B cell (primary cell): ENCODE results near the gene SORL1. TPM values are rescaled to one million over a fixed set of nuclear protein-coding genes. Genes with fewer than 3 reads are reported as not detected.

ENCODE experiments used
- ATAC-seq: fragments of 200-7000 bp; cut with Tn5 transposase; one replicate; pipeline ENCODE4 v1.10.0; 2021; ENCODE audit warnings: low read depth, mild to moderate bottlenecking, moderate number of reproducible peaks, moderate library complexity
- CTCF ChIA-PET: fragments of 350-600 bp; sonication (Branson Sonifier 250); formaldehyde crosslinking; loops from one replicate; lab custom pipeline; 2021; ENCODE audit warnings: antibody characterized with exemption, inconsistent platforms; lab: Charles Lee
- POLR2A ChIA-PET: fragments of 350-600 bp; sonication (Branson Sonifier 250); formaldehyde crosslinking; loops from one replicate; lab custom pipeline; 2021; ENCODE audit warnings: antibody characterized with exemption; lab: Charles Lee
- DNase-seq: peaks from one replicate; pipeline ENCODE4 v3.0.0; 2013
- H2AFZ ChIP-seq: 2 replicates; pipeline ENCODE4 v1.6.1; 2012; ENCODE audit warnings: mild to moderate bottlenecking, low read depth, low read length; ENCODE audit not compliant: insufficient read depth, poor library complexity, severe bottlenecking
- H3K27ac ChIP-seq, 2 donors: 1 replicate in 1 of 2; 2 replicates in 1 of 2; pipeline ENCODE4 v1.5.1; 2012 to 2013; ENCODE audit warnings: low read length in 2 of 2, mild to moderate bottlenecking in 2 of 2, moderate library complexity in 1 of 2
- H3K27me3 ChIP-seq, 4 experiments: fragments of 200-600 bp in 1 of 4; sonication (generic) in 1 of 4; replicated peaks in 1 of 4; 1 replicate in 2 of 4; 2 replicates in 2 of 4; pipeline versions ENCODE4 v1.6.1 to v1.7.0; 2013 to 2016; ENCODE audit warnings: low read length in 3 of 4, mild to moderate bottlenecking in 2 of 4, mixed read lengths in 1 of 4, moderate library complexity in 1 of 4; ENCODE audit not compliant: insufficient read depth in 4 of 4, control insufficient read depth in 3 of 4; ENCODE audit errors: control extremely low read depth in 1 of 4
- H3K36me3 ChIP-seq, 2 experiments: replicated peaks in 1 of 2; 1 replicate in 1 of 2; 2 replicates in 1 of 2; pipeline versions ENCODE4 v1.6.1 to v1.7.1; 2013; ENCODE audit warnings: low read length in 1 of 2; ENCODE audit not compliant: insufficient read depth in 2 of 2, control insufficient read depth in 1 of 2; ENCODE audit errors: control extremely low read depth in 1 of 2, extremely low read depth in 1 of 2
- H3K4me1 ChIP-seq, 2 donors: fragments of 200-600 bp in 1 of 2; sonication (generic) in 1 of 2; 1 replicate in 1 of 2; 2 replicates in 1 of 2; pipeline versions ENCODE4 v1.5.1 to v1.6.1; 2013 to 2017; ENCODE audit warnings: low read length in 2 of 2; ENCODE audit not compliant: control insufficient read depth in 2 of 2, insufficient read depth in 2 of 2
- H3K4me2 ChIP-seq: replicated peaks from 2 replicates; pipeline ENCODE3; 2012; ENCODE audit warnings: mild to moderate bottlenecking, low read depth, low read length; ENCODE audit not compliant: poor library complexity, severe bottlenecking
- H3K4me3 ChIP-seq, 5 experiments: fragments of 200-600 bp in 1 of 5; sonication (generic) in 1 of 5; 1 replicate in 3 of 5; 2 replicates in 2 of 5; pipeline versions ENCODE4 v1.5.1 to v1.7.0; 2011 to 2016; ENCODE audit warnings: low read length in 4 of 5, mild to moderate bottlenecking in 4 of 5, low read depth in 2 of 5, control low read depth in 1 of 5, moderate library complexity in 1 of 5; ENCODE audit not compliant: insufficient read depth in 1 of 5; ENCODE audit errors: control extremely low read depth in 1 of 5, extremely low read depth in 1 of 5
- H3K79me2 ChIP-seq: fragments of 200-600 bp; sonication (generic); one replicate; pipeline ENCODE4 v1.6.0; 2016; ENCODE audit warnings: low read length; ENCODE audit not compliant: control insufficient read depth, insufficient read depth
- H3K9ac ChIP-seq: fragments of 200-600 bp; sonication (generic); 2 replicates; pipeline ENCODE4 v1.6.1; 2017; ENCODE audit warnings: mild to moderate bottlenecking, low read length, moderate library complexity
- H3K9me3 ChIP-seq, 3 donors: one replicate each; pipeline versions ENCODE4 v1.6.1 to v1.7.1; 2013; ENCODE audit warnings: low read length in 2 of 3; ENCODE audit not compliant: control insufficient read depth in 2 of 3, insufficient read depth in 1 of 3; ENCODE audit errors: control extremely low read depth in 1 of 3
- H4K20me1 ChIP-seq: 2 replicates; pipeline ENCODE4 v1.6.0; 2012; ENCODE audit warnings: mild to moderate bottlenecking, low read length; ENCODE audit not compliant: insufficient read depth, control insufficient read depth, poor library complexity, severe bottlenecking
- H3K27ac Mint-ChIP-seq: one replicate; pipeline ENCODE4 v1.8.0; 2021; ENCODE audit warnings: mixed read lengths
- H3K27me3 Mint-ChIP-seq: one replicate; pipeline ENCODE4 v1.8.0; 2021; ENCODE audit warnings: mixed read lengths
- H3K4me1 Mint-ChIP-seq: one replicate; pipeline ENCODE4 v1.8.0; 2021; ENCODE audit warnings: mixed read lengths
- H3K4me3 Mint-ChIP-seq: one replicate; pipeline ENCODE4 v1.8.0; 2021; ENCODE audit warnings: mixed read lengths
- H3K9me3 Mint-ChIP-seq: one replicate; pipeline ENCODE4 v1.8.0; 2022; ENCODE audit warnings: mixed read lengths; ENCODE audit not compliant: insufficient read depth
- CTCF ChIP-seq: fragments of 200-600 bp; IDR thresholded peaks from one replicate; pipeline ENCODE4 v1.8.0; 2022; ENCODE audit warnings: antibody characterized with exemption, mild to moderate bottlenecking
- EZH2 ChIP-seq: IDR thresholded peaks from 2 replicates; pipeline ENCODE4 v1.6.1; 2012; ENCODE audit warnings: borderline replicate concordance, low read depth, mild to moderate bottlenecking, moderate library complexity, low read length; ENCODE audit not compliant: insufficient read depth, poor library complexity, severe bottlenecking
- WGBS: methylation state at CpG from one replicate; pipeline ENCODE4 v1.1.5; 2013; ENCODE audit warnings: missing lambda C conversion rate; ENCODE audit not compliant: insufficient coverage; 5-methylcytosine and 5-hydroxymethylcytosine counted together
- intact Hi-C: fragments of 100-400 bp; cut with micrococcal nuclease; formaldehyde crosslinking; loops from one replicate; pipeline ENCODE4 v1.10.0; 2022
- polyA plus RNA-seq: library from polyadenylated mRNA; depleted of rRNA; stranded (reverse); fragments of >200 nt; gene quantifications from 2 replicates; pipeline ENCODE4 v1.2.3, GENCODE V29; 2012
- total RNA-seq, 2 donors: library from RNA; stranded (reverse); fragments of 120-200 nt in 1 of 2; gene quantifications; 1 replicate in 1 of 2; 2 replicates in 1 of 2; pipeline versions ENCODE4 v1.2.3 to v1.2.4, GENCODE V29; 2013 to 2022

Gene SORL1
- total and polyA plus RNA-seq, 2 donors (not counting 1 experiment from before 2014, with no cell fraction given) = 13.0 to 396 TPM

GRCh38 chr11:121671283-121672168, 219.4 kb downstream of the SORL1 start:
- no peak overlapping the region for H3K4me3 ChIP-seq
- H3K4me2 ChIP-seq = no peak overlapping the region
- Mint-ChIP-seq H3K27me3 (peaks cover 9% of the 10 kb centered on the region), H3K4me3 (no peak overlapping the region), H3K27ac (no peak overlapping the region), H3K9me3 (no peaks in the 10 kb centered on the region), H3K4me1 (no peaks in the 10 kb centered on the region)
- no peak overlapping the region for H3K9ac ChIP-seq
- 92% methylated on average over 14 of the region's 19 CpGs for WGBS
- intact Hi-C loops = no loop called here
- no peaks in the 10 kb centered on the region for H3K27me3 ChIP-seq
- no peaks in the 10 kb centered on the region for H3K36me3 ChIP-seq
- DNase-seq (no peak), ATAC-seq (no peak)
- no peak overlapping the region for H2AFZ ChIP-seq
- H3K9me3 ChIP-seq = peaks cover 0 to 2% (median 0%) of the 10 kb centered on the region in 3 donors
- no peak for TF ChIP-seq CTCF
- no peak for TF ChIP-seq EZH2
- H4K20me1 ChIP-seq = no peaks in the 10 kb centered on the region
- H3K79me2 ChIP-seq = no peaks in the 10 kb centered on the region
- no peak overlapping the region for H3K27ac ChIP-seq
- ChIA-PET CTCF (no interaction called here), POLR2A (no interaction called here)
- H3K4me1 ChIP-seq = no peaks in the 10 kb centered on the region
